ENCODE data around the gene NRXN3. TPM values are rescaled to one million over a fixed set of nuclear protein-coding genes. Genes with fewer than 3 reads are reported as not detected.

Gene NRXN3
- total and polyA plus RNA-seq, 2 experiments from 2014 or later, result 5.7 to 7.1 TPM

DNA sequence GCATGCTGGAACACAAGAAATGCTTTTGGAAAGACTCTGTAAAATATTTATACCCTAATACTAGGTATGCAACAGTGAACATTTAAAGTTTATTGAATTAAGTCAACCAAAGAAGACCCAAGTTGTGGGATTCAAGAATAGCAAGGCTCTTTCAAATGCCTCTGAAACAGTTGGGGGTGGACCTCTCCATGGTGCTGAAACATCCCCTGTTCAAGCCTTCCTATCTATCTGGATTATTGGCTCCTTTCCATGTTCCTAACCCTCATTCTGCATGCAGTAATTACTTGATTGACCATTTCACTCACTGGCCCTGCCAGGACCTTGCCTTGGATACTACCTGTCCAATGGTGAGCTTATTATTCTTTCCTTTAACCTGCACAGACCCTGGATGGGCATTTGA is 349.7 kb downstream of the NRXN3 start:
- Histone ChIP-seq H3K4me3 (no peak overlapping the region), H3K36me3 (replicated peaks; ENCODE audit: insufficient read depth, low read depth) (no peaks in the 10 kb centered on the region), H3K4me2 (no peak overlapping the region), H3K9me3 (ENCODE audit: low read depth) (no peaks in the 10 kb centered on the region), H3K27me3 (no peaks in the 10 kb centered on the region), H3K79me2 (no peaks in the 10 kb centered on the region), H3K27ac (no peak overlapping the region), H2AFZ (no peak overlapping the region), H4K20me1 (ENCODE audit: insufficient read depth, poor library complexity, severe bottlenecking) (no peaks in the 10 kb centered on the region), H3K9me2 (replicated peaks; ENCODE audit: insufficient read depth) (no peaks in the 10 kb centered on the region), H3K4me1 (ENCODE audit: insufficient read depth) (no peaks in the 10 kb centered on the region)
- peak; percentile 73 for DNase-seq (ENCODE audit: low spot score)
- TF ChIP-seq EZH2phosphoT487 (IDR thresholded peaks at IDR 0.05; ENCODE audit: low read depth, severe bottlenecking, unreplicated experiment), result no peak
- TF ChIP-seq, protein P1, sequence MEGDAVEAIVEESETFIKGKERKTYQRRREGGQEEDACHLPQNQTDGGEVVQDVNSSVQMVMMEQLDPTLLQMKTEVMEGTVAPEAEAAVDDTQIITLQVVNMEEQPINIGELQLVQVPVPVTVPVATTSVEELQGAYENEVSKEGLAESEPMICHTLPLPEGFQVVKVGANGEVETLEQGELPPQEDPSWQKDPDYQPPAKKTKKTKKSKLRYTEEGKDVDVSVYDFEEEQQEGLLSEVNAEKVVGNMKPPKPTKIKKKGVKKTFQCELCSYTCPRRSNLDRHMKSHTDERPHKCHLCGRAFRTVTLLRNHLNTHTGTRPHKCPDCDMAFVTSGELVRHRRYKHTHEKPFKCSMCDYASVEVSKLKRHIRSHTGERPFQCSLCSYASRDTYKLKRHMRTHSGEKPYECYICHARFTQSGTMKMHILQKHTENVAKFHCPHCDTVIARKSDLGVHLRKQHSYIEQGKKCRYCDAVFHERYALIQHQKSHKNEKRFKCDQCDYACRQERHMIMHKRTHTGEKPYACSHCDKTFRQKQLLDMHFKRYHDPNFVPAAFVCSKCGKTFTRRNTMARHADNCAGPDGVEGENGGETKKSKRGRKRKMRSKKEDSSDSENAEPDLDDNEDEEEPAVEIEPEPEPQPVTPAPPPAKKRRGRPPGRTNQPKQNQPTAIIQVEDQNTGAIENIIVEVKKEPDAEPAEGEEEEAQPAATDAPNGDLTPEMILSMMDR (IDR thresholded peaks at IDR 0.05; ENCODE audit: poor library complexity), result no peak
- TF ChIP-seq EZH2 (IDR thresholded peaks at IDR 0.05; ENCODE audit: borderline replicate concordance), result no peak

DNA sequence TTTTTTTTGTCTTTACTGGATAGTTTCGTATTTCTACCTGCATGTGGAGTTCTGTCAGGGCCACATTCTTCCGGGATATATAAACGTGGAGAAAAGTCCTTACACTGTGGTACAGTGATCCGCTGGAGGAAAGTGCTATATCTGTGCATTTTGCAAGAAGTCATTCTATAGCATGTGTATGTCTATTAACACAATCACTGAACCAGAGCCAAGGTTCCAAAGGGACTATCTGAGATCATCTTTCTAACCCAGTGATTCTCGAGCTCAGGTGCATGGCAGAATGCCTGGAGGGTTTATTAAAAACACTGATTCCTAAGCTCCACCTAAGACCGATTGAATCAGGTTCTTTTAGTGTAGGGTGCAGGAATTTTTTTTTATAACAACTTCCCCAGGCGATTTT is 354.0 kb downstream of the NRXN3 start:
- no peak overlapping the region for H3K27ac ChIP-seq
- H3K4me1 ChIP-seq (ENCODE audit: insufficient read depth), result no peaks in the 10 kb centered on the region
- H3K4me2 ChIP-seq, result no peak overlapping the region
- H3K9me2 ChIP-seq (replicated peaks; ENCODE audit: insufficient read depth), result no peaks in the 10 kb centered on the region
- no peak overlapping the region for H3K4me3 ChIP-seq
- TF ChIP-seq EZH2 (IDR thresholded peaks at IDR 0.05; ENCODE audit: borderline replicate concordance) (no peak), EZH2phosphoT487 (IDR thresholded peaks at IDR 0.05; ENCODE audit: low read depth, severe bottlenecking, unreplicated experiment) (no peak)
- TF ChIP-seq, protein P1 (IDR thresholded peaks at IDR 0.05; ENCODE audit: poor library complexity), result no peak
- no peak overlapping the region for H2AFZ ChIP-seq
- no peaks in the 10 kb centered on the region for H3K36me3 ChIP-seq (replicated peaks; ENCODE audit: insufficient read depth, low read depth)
- no peaks in the 10 kb centered on the region for H3K79me2 ChIP-seq
- DNase-seq (ENCODE audit: low spot score), result no peak
- H3K9me3 ChIP-seq (ENCODE audit: low read depth), result no peaks in the 10 kb centered on the region
- H3K27me3 ChIP-seq, result no peaks in the 10 kb centered on the region
- H4K20me1 ChIP-seq (ENCODE audit: insufficient read depth, poor library complexity, severe bottlenecking), result no peaks in the 10 kb centered on the region
- WGBS (ENCODE audit: low lambda C conversion rate, missing lambda C conversion rate), result 80% methylated on average over 7 of the region's 7 CpGs

DNA sequence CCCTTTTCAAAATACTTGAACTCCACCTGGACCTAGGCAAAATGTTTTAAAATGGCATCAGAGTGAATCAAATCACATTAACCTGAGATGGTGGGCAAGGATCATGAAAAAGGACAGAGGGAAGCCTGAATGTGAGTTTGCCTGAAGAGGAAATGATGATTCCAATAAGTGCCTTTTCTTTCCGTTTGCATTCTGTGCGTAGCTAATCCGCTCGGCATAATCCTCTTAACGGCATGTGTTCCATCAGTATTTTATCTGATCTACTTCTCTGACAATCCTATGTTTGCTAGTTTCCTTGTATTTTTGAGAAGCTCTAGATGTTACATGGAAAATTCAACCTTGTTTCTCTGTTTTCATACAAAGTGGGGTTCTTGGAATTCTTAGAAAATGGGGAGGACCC is 354.6 kb downstream of the NRXN3 start:
- DNase-seq (ENCODE audit: low spot score), result no peak
- no peaks in the 10 kb centered on the region for H3K4me1 ChIP-seq (ENCODE audit: insufficient read depth)
- WGBS (ENCODE audit: low lambda C conversion rate, missing lambda C conversion rate), result 73% methylated on average over 5 of the region's 5 CpGs
- TF ChIP-seq, protein P1 (IDR thresholded peaks at IDR 0.05; ENCODE audit: poor library complexity), result no peak
- TF ChIP-seq EZH2 (IDR thresholded peaks at IDR 0.05; ENCODE audit: borderline replicate concordance) (no peak), EZH2phosphoT487 (IDR thresholded peaks at IDR 0.05; ENCODE audit: low read depth, severe bottlenecking, unreplicated experiment) (no peak)
- H3K9me2 ChIP-seq (replicated peaks; ENCODE audit: insufficient read depth), result no peaks in the 10 kb centered on the region
- no peaks in the 10 kb centered on the region for H3K79me2 ChIP-seq
- no peaks in the 10 kb centered on the region for H3K27me3 ChIP-seq
- H3K27ac ChIP-seq, result no peak overlapping the region
- no peaks in the 10 kb centered on the region for H4K20me1 ChIP-seq (ENCODE audit: insufficient read depth, poor library complexity, severe bottlenecking)
- no peak overlapping the region for H3K4me3 ChIP-seq
- no peak overlapping the region for H2AFZ ChIP-seq
- H3K4me2 ChIP-seq, result no peak overlapping the region
- no peaks in the 10 kb centered on the region for H3K9me3 ChIP-seq (ENCODE audit: low read depth)
- H3K36me3 ChIP-seq (replicated peaks; ENCODE audit: insufficient read depth, low read depth), result no peaks in the 10 kb centered on the region

DNA sequence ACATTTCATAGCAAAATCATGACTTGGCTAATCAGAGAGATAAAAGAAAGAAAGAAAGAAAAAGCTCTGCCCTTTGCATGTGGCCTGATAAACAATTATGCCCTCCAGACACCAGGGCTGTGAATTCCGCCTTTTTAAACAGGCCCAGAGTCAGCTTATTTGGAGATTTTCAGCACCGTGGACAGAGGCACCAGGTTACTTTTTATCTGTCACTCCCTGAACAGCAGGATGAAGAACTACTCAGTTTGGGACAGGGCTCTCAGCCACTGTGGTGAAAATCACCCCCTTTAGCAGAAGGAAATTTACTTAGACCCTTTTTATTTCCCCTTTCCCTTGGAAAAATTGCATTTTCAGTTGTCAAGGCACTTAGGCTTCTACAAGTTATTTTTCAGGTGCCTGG is 359.9 kb downstream of the NRXN3 start:
- Histone ChIP-seq H3K4me2 (no peak overlapping the region), H3K9me2 (replicated peaks; ENCODE audit: insufficient read depth) (no peaks in the 10 kb centered on the region), H2AFZ (no peak overlapping the region), H3K4me1 (ENCODE audit: insufficient read depth) (no peaks in the 10 kb centered on the region), H3K4me3 (no peak overlapping the region), H3K36me3 (replicated peaks; ENCODE audit: insufficient read depth, low read depth) (no peaks in the 10 kb centered on the region), H3K27me3 (no peaks in the 10 kb centered on the region), H3K27ac (no peak overlapping the region), H3K9me3 (ENCODE audit: low read depth) (no peaks in the 10 kb centered on the region), H3K79me2 (no peaks in the 10 kb centered on the region), H4K20me1 (ENCODE audit: insufficient read depth, poor library complexity, severe bottlenecking) (no peaks in the 10 kb centered on the region)
- WGBS (ENCODE audit: low lambda C conversion rate, missing lambda C conversion rate), result 18% methylated on average over 2 of the region's 2 CpGs
- DNase-seq (ENCODE audit: low spot score), result peak; percentile 70
- TF ChIP-seq, protein P1 (IDR thresholded peaks at IDR 0.05; ENCODE audit: poor library complexity), result no peak
- TF ChIP-seq EZH2phosphoT487 (IDR thresholded peaks at IDR 0.05; ENCODE audit: low read depth, severe bottlenecking, unreplicated experiment) (no peak), EZH2 (IDR thresholded peaks at IDR 0.05; ENCODE audit: borderline replicate concordance) (no peak)
